Stimulated activated CD4-positive, alpha-beta T cell treated with anti-CD3 and anti-CD28 coated beads, Interleukin-15, amount 100 ng/mL, for 48 hours (primary cell): ENCODE data around the gene TCEANC2.
"Not testable (repeated sequence)": the region's sequence is repeated elsewhere in the genome, so short reads cannot be mapped to it uniquely, and the experiment has no call there.

ENCODE experiments used
- DNase-seq, 2 donors: peaks; one replicate each; pipeline ENCODE4 v3.0.0-alpha.2; 2020; ENCODE audit warnings: low read depth in 2 of 2

Gene TCEANC2

GRCh38 chr1:54086754-54087153 is 33.3 kb downstream of the TCEANC2 start:
- no peak for DNase-seq

GRCh38 chr1:54088385-54088784 is 35.0 kb downstream of the TCEANC2 start:
- DNase-seq: no peak

GRCh38 chr1:54091666-54092065 is 38.3 kb downstream of the TCEANC2 start:
- DNase-seq: no peak

GRCh38 chr1:54094001-54094729 is 40.8 kb downstream of the TCEANC2 start:
- no peak for DNase-seq

- DNase-seq: not testable (repeated sequence)
Measured at GRCh38 chr1:54094730-54095105, 41.3 kb downstream of the TCEANC2 start.

- DNase-seq: no peak
Measured at GRCh38 chr1:54095546-54096226, 42.3 kb downstream of the TCEANC2 start.

GRCh38 chr1:54096227-54096876 is 42.9 kb downstream of the TCEANC2 start:
- no peak for DNase-seq

- DNase-seq: no peak
Measured at GRCh38 chr1:54096877-54097240, 43.5 kb downstream of the TCEANC2 start.

GRCh38 chr1:54099061-54099610 is 45.7 kb downstream of the TCEANC2 start:
- no peak for DNase-seq

- no peak for DNase-seq
Measured at GRCh38 chr1:54100500-54100899, 47.1 kb downstream of the TCEANC2 start.

GRCh38 chr1:54103414-54103813 is 50.0 kb downstream of the TCEANC2 start:
- no peak for DNase-seq

GRCh38 chr1:54104613-54105012 is 51.2 kb downstream of the TCEANC2 start:
- not testable (repeated sequence) for DNase-seq

- no peak for DNase-seq
Measured at GRCh38 chr1:54105080-54105479, 51.7 kb downstream of the TCEANC2 start.

- no peak for DNase-seq
Measured at GRCh38 chr1:54105736-54106269, 52.4 kb downstream of the TCEANC2 start.

GRCh38 chr1:54107131-54107530 is 53.7 kb downstream of the TCEANC2 start:
- DNase-seq: no peak

- no peak for DNase-seq
Measured at GRCh38 chr1:54108156-54108555, 54.7 kb downstream of the TCEANC2 start.

GRCh38 chr1:54109129-54110090 is 56.0 kb downstream of the TCEANC2 start:
- DNase-seq: no peak

- DNase-seq: no peak
Measured at GRCh38 chr1:54110996-54111395, 57.6 kb downstream of the TCEANC2 start.

GRCh38 chr1:54111624-54112023 is 58.2 kb downstream of the TCEANC2 start:
- no peak for DNase-seq

GRCh38 chr1:54112027-54112426 is 58.6 kb downstream of the TCEANC2 start:
- no peak for DNase-seq

GRCh38 chr1:54112705-54113368 is 59.4 kb downstream of the TCEANC2 start:
- DNase-seq: no peak
